Esophagus muscularis mucosa (tissue), 4 donors: ENCODE measurements around the gene ATP11A. TPM values are rescaled to one million over a fixed set of nuclear protein-coding genes. Genes with fewer than 3 reads are reported as not detected.

Source experiments
- DNase-seq: peaks from one replicate; pipeline ENCODE4 v3.0.0-alpha.2; 2017; ENCODE audit errors: extremely low spot score
- H3K27ac ChIP-seq, 4 donors: fragments of 200-600 bp; sonication (generic); replicated peaks in 1 of 4; 1 replicate in 3 of 4; 2 replicates in 1 of 4; pipeline ENCODE4 v1.5.1; 2016 to 2019; ENCODE audit warnings: mild to moderate bottlenecking in 1 of 4
- H3K27me3 ChIP-seq, 4 donors: fragments of 200-600 bp; sonication (generic); one replicate each; pipeline versions ENCODE4 v1.5.1 to v1.6.0; 2016 to 2019
- H3K36me3 ChIP-seq, 4 donors: fragments of 200-600 bp; sonication (generic); one replicate each; pipeline ENCODE4 v1.5.1; 2016 to 2019
- H3K4me1 ChIP-seq, 4 donors: fragments of 200-600 bp; sonication (generic); one replicate each; pipeline ENCODE4 v1.5.1; 2016 to 2019
- H3K4me3 ChIP-seq, 4 donors: fragments of 200-600 bp; sonication (generic); 1 replicate in 2 of 4; 2 replicates in 2 of 4; pipeline ENCODE4 v1.5.1; 2016 to 2019; ENCODE audit warnings: mild to moderate bottlenecking in 4 of 4, moderate library complexity in 1 of 4
- H3K9me3 ChIP-seq, 4 donors: fragments of 200-600 bp; sonication (generic); 1 replicate in 3 of 4; 2 replicates in 1 of 4; pipeline ENCODE4 v1.5.1; 2016 to 2019
- EP300 ChIP-seq: sonication (generic); formaldehyde crosslinking; IDR thresholded peaks from one replicate; pipeline ENCODE4 v1.6.1; 2017; ENCODE audit warnings: antibody characterized with exemption
- POLR2A ChIP-seq: fragments of 450-650 bp; IDR thresholded peaks from one replicate; pipeline ENCODE4 v1.6.1; 2017; ENCODE audit warnings: antibody characterized with exemption, moderate library complexity, mild to moderate bottlenecking, low read depth
- POLR2AphosphoS5 ChIP-seq, 2 donors: sonication (generic); formaldehyde crosslinking; IDR thresholded peaks; one replicate each; pipeline ENCODE4 v1.6.1; 2017; ENCODE audit warnings: antibody characterized with exemption in 2 of 2
- WGBS: methylation state at CpG from one replicate; pipeline ENCODE4 v1.1.5; 2018; 5-methylcytosine and 5-hydroxymethylcytosine counted together
- intact Hi-C: fragments of 100-400 bp; cut with DNase I; formaldehyde crosslinking; loops from one replicate; pipeline ENCODE4 v1.15.1; 2023
- total RNA-seq, 4 donors: library from RNA; depleted of rRNA; stranded (reverse); fragments of >200 nt; gene quantifications; one replicate each; pipeline versions ENCODE4 v1.1.0 to v1.2.1, GENCODE V29; 2016
- TF ChIP-seq, protein P1 (sequence below), 3 experiments: fragments of 200-600 bp in 2 of 3; fragments of 450-650 bp in 1 of 3; sonication (generic) in 2 of 3; IDR thresholded peaks; one replicate each; pipeline ENCODE4 v1.5.1; 2017 to 2019; ENCODE audit warnings: antibody characterized with exemption in 3 of 3, mild to moderate bottlenecking in 2 of 3, moderate library complexity in 1 of 3

ATP11A gene
- total RNA-seq, 4 donors from 2014 or later: 11.2 to 27.8 (median 14.3) TPM

DNA sequence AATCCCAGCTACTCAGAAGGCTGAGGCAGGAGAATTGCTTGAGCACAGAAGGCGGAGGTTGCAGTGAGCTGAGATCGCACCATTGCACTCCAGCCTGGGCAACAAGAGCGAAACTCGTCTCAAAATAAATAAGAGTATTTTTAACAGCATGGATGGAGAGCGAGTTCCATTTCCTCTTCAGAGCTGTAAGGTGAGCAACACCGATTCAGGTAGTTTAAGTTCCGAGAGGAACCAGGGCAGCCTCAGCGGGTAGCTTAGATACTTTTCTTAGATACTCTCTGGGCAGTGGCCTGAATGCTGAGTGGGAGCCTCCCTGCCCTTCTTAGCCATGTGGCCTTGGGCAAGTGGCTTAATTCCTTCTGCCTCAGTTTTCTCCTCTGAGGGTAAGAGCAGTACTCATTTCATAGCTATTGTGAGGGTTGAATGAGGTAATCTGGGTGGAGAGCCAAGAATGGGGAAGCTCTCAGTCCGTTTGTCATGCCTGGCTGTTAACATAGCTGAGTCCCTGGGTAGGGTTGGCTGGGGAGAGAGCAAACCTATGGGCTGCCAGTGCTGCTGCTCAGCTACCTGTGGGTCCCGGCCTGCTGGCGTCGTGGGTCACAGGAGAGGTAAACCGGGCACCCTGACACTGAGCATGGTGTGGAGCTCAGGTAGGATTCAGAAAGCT is 4.1 kb downstream of the ATP11A start:
- DNase-seq: no peak
- H3K4me1 ChIP-seq: peaks cover 39 to 61% (median 49%) of the 10 kb centered on the region in 4 donors

DNA sequence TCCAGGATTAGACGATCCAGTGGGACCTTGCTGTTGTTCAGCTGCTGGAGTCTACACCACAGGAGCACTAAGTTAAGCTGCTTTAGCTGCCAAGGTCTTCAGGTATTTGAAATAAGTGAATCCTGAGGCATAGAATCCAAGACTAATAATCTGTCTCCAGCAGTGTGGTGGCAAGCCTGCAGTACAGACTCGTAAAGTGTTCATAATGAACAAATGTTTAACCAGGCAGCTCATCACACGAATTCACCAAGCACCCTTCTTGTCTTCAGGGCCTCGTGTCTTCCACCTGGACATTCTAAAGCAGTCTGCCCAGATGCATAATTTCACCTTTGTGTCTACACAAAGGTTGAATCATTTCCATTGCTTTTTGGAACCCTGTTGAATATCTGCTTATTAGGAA is 5.3 kb downstream of the ATP11A start:
- H3K4me3 ChIP-seq: no peak overlapping the region
- no peak overlapping the region for H3K27ac ChIP-seq
- DNase-seq: no peak
- TF ChIP-seq POLR2AphosphoS5 (IDR thresholded peaks at IDR 0.05) (no peak), POLR2A (no peak), EP300 (no peak)
- TF ChIP-seq, protein P1, sequence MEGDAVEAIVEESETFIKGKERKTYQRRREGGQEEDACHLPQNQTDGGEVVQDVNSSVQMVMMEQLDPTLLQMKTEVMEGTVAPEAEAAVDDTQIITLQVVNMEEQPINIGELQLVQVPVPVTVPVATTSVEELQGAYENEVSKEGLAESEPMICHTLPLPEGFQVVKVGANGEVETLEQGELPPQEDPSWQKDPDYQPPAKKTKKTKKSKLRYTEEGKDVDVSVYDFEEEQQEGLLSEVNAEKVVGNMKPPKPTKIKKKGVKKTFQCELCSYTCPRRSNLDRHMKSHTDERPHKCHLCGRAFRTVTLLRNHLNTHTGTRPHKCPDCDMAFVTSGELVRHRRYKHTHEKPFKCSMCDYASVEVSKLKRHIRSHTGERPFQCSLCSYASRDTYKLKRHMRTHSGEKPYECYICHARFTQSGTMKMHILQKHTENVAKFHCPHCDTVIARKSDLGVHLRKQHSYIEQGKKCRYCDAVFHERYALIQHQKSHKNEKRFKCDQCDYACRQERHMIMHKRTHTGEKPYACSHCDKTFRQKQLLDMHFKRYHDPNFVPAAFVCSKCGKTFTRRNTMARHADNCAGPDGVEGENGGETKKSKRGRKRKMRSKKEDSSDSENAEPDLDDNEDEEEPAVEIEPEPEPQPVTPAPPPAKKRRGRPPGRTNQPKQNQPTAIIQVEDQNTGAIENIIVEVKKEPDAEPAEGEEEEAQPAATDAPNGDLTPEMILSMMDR (IDR thresholded peaks at IDR 0.05): no peak
- intact Hi-C loops: no loop called here
- no peaks in the 10 kb centered on the region for H3K36me3 ChIP-seq
- H3K9me3 ChIP-seq: no peaks in the 10 kb centered on the region
- WGBS: 91% methylated on average over 4 of the region's 4 CpGs
- no peaks in the 10 kb centered on the region for H3K27me3 ChIP-seq
- peaks cover 37 to 57% (median 45%) of the 10 kb centered on the region in 4 donors for H3K4me1 ChIP-seq

More for the DNA sequence above, 4.1 kb downstream of the ATP11A start:
- H3K9me3 ChIP-seq: no peaks in the 10 kb centered on the region
- no peaks in the 10 kb centered on the region for H3K27me3 ChIP-seq
- no peaks in the 10 kb centered on the region for H3K36me3 ChIP-seq
- 77% methylated on average over 13 of the region's 13 CpGs for WGBS
- TF ChIP-seq, protein P1 (IDR thresholded peaks at IDR 0.05): no peak
- TF ChIP-seq POLR2AphosphoS5 (IDR thresholded peaks at IDR 0.05) (no peak), POLR2A (no peak), EP300 (no peak)
- no peak overlapping the region for H3K27ac ChIP-seq
- intact Hi-C loops: no loop called here
- no peak overlapping the region for H3K4me3 ChIP-seq

DNA sequence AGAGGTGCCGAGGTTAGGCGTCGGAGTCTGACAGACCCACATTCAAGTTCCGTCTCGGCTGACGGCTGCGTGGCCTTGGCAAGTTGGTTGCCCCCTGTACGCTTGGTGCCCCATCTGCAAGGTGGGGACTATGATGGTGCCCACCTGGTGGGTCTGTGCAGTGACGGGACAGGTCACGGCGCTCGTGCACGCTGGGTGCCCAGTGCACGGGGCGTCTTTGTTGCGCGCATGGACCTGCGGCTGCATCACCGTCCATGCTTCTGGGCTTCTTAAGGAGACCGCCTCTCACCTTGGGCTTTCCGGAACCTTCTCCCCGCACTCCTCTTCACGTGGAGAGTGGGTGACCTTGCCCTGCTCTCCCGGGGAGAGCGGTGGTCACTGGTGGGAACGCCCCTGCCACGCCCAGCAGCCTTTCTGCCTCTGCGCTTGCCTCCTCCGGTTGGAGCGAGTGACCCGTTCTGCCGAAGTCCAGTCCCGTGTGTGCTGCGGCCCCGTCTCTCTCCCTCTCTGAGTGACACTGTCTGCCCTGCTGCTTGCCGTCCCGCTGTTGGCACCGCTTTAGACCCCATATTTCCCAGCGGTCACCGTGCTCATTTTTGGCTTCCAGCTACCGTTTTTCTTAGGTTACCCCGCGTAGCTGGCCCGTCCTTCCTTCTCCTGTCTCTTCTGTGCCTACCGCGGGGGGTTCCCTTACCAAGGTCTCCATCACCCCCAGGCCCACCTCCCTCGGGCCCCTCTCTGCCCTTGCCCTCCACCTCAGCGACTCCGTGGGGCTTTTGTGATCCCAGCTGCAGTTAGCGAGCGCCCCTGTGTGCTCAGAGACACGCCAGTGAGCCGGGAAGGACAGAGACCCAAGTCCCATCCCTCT is 6.4 kb downstream of the ATP11A start:
- H3K27me3 ChIP-seq: no peaks in the 10 kb centered on the region
- H3K4me1 ChIP-seq: peaks cover 27 to 49% (median 43%) of the 10 kb centered on the region in 4 donors
- 94% methylated on average over 50 of the region's 53 CpGs for WGBS
- TF ChIP-seq, protein P1 (IDR thresholded peaks at IDR 0.05): no peak
- TF ChIP-seq POLR2AphosphoS5 (IDR thresholded peaks at IDR 0.05) (no peak), POLR2A (no peak), EP300 (no peak)
- DNase-seq: no peak
- H3K4me3 ChIP-seq: no peak overlapping the region
- intact Hi-C loops: no loop called here
- H3K27ac ChIP-seq: no peak overlapping the region
- no peaks in the 10 kb centered on the region for H3K9me3 ChIP-seq
- H3K36me3 ChIP-seq: no peaks in the 10 kb centered on the region

DNA sequence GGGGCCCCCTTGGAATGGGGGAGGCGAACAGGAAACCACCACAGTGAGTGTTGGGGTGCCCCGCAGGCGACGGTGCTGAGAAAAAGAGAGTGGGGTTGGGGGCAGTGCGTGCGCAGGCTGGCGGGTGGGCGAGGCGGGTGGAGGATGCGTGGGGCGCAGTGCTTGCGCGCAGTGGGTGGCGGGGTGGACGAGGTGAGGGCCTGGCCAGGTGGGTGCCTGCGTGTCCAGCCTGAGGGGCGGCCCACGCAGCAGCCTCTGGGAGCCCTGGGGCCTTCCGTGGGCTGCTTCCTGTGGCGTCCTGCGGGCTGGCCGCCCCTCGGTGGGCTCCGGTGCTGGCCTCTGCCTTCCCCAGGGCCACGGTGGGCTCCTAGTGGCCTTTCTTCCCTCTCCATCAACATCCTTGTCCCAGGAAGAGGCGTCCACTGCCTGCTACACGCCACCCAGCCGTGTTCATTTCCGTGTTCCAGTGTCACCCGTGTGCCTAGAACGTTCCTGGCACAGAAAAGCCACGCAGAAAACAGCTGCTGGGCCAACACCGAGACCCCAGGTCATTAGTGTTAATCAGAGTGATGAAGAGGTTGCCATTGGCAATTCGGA is 7.1 kb downstream of the ATP11A start:
- H3K4me3 ChIP-seq: no peak overlapping the region
- no peak overlapping the region for H3K27ac ChIP-seq
- no peaks in the 10 kb centered on the region for H3K9me3 ChIP-seq
- no peaks in the 10 kb centered on the region for H3K27me3 ChIP-seq
- DNase-seq: no peak
- 98% methylated on average over 29 of the region's 34 CpGs for WGBS
- intact Hi-C loops: no loop called here
- no peak for TF ChIP-seq POLR2A
- TF ChIP-seq EP300: no peak
- no peak for TF ChIP-seq POLR2AphosphoS5 (IDR thresholded peaks at IDR 0.05)
- TF ChIP-seq, protein P1 (IDR thresholded peaks at IDR 0.05): no peak
- H3K4me1 ChIP-seq: peaks cover 19 to 42% (median 36%) of the 10 kb centered on the region in 4 donors
- no peaks in the 10 kb centered on the region for H3K36me3 ChIP-seq
